Measurements from ENCODE around the gene LCN6. TPM values are rescaled to one million over a fixed set of nuclear protein-coding genes. Genes with fewer than 3 reads are reported as not detected.

Gene LCN6
- total RNA-seq, 1 donor from 2014 or later: not detected

GRCh38 chr9:136694163-136694871 lies 54.0 kb downstream of the LCN6 start:
- intact Hi-C loops (cut with micrococcal nuclease): no loop called here

Other genes with a start within 250 kb of the LCN6 start
- gene NOTCH1, start 202.5 kb downstream of the LCN6 start, total RNA-seq: 80.8 and 84.4 TPM in 2 replicates
- gene EGFL7, start 85.6 kb downstream of the LCN6 start, total RNA-seq: 0.49 and 1.0 TPM in 2 replicates
- gene AGPAT2, start 61.1 kb downstream of the LCN6 start, total RNA-seq: 13.5 and 14.7 TPM in 2 replicates
- gene DIPK1B, start 36.0 kb downstream of the LCN6 start, total RNA-seq: 0.29 and 0.37 TPM in 2 replicates
- gene LCN10, start 5.6 kb downstream of the LCN6 start, total RNA-seq: 0.07 TPM in 1 of 2 replicates, not detected in the other
- not detected in 2 replicates for gene LCN8, start 9.7 kb upstream of the LCN6 start, total RNA-seq
- gene LCN15, start 16.0 kb upstream of the LCN6 start, total RNA-seq: not detected in 2 replicates
- gene TMEM141, start 42.8 kb upstream of the LCN6 start, total RNA-seq: 39.2 and 41.2 TPM in 2 replicates
- 0.42 and 0.56 TPM in 2 replicates for gene CCDC183, start 47.8 kb upstream of the LCN6 start, total RNA-seq
- 106 and 107 TPM in 2 replicates for gene RABL6, start 59.4 kb upstream of the LCN6 start, total RNA-seq
- 8.1 and 8.8 TPM in 2 replicates for gene AJM1, start 94.0 kb upstream of the LCN6 start, total RNA-seq
- gene PHPT1, start 100.9 kb upstream of the LCN6 start, total RNA-seq: 161 and 165 TPM in 2 replicates
- gene MAMDC4, start 103.8 kb upstream of the LCN6 start, total RNA-seq: 21.5 and 26.0 TPM in 2 replicates
- gene EDF1, start 117.8 kb upstream of the LCN6 start, total RNA-seq: 428 and 445 TPM in 2 replicates
- 80.6 and 85.0 TPM in 2 replicates for gene TRAF2, start 138.0 kb upstream of the LCN6 start, total RNA-seq
- gene FBXW5, start 196.2 kb upstream of the LCN6 start, total RNA-seq: 117 and 119 TPM in 2 replicates
- 3.1 and 4.2 TPM in 2 replicates for gene C8G, start 196.7 kb upstream of the LCN6 start, total RNA-seq
- 3.2 and 3.8 TPM in 2 replicates for gene LCN12, start 203.7 kb upstream of the LCN6 start, total RNA-seq
- 5.2 and 5.3 TPM in 2 replicates for gene PTGDS, start 229.0 kb upstream of the LCN6 start, total RNA-seq
- gene LCNL1, start 234.5 kb upstream of the LCN6 start, total RNA-seq: not detected in 2 replicates
- gene PAXX, start 243.9 kb upstream of the LCN6 start, total RNA-seq: 79.8 and 84.2 TPM in 2 replicates
- gene CLIC3, start 248.0 kb upstream of the LCN6 start, total RNA-seq: 1.4 and 1.8 TPM in 2 replicates